ENCODE measurements around the gene PAGR1. TPM values are rescaled to one million over a fixed set of nuclear protein-coding genes. Genes with fewer than 3 reads are reported as not detected.

Gene PAGR1
- total and polyA plus RNA-seq, 10 of the 15 experiments (the other 5 are each of a cell fraction or from before 2014, with no cell fraction given), result 1.1 to 57.7 (median 23.4) TPM

DNA sequence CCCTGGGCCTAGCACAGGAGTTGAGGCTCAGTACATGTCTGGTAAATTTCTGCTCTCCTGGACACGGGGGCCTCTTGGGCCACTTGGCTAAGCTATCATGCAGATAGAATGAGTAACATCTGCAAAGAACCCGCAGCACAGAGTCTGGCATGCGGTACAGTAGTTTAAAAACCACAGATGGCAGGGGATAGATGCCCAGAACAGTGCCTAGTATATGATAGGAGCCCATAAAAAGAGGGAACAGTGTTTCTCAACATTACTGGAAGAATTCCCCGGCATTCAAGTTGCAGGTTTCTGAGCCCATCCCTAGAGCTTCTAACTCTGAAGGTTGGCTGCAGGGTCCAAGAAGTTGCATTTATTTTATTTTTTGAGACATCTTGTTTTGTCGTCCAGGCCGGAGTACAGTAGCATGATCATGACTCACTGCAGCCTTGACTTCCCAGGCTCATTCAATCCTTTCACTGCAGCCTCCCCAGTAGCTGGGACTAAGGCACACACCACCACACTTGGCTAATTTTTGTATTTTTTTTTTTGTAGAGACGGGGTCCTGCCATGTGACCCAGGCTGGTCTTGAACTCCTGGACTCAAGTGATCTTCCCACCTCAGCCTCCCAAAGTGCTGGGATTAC, 41.3 kb downstream of the PAGR1 start:
- DNase-seq (ENCODE audit: low read depth, low spot score) (no peak), ATAC-seq (no peak), FAIRE-seq (no peak)
- Histone ChIP-seq H3K79me2 (ENCODE audit: control insufficient read depth, insufficient read depth, low read length) (no peaks in the 10 kb centered on the region), H3K27ac (ENCODE audit: control insufficient read depth, insufficient read depth) (no peak overlapping the region), H3K4me2 (ENCODE audit: control insufficient read depth, insufficient read depth) (no peak overlapping the region), H3K4me3 (no peak overlapping the region), H3K36me3 (ENCODE audit: control insufficient read depth in 2 of 2, insufficient read depth in 2 of 2, low read length in 1 of 2) (peaks cover 0 to 3% of the 10 kb centered on the region in 2 experiments; a peak in 2 of 4 replicates), H3K9ac (ENCODE audit: control insufficient read depth, insufficient read depth, low read length) (no peak overlapping the region), H3K4me1 (ENCODE audit: control insufficient read depth, insufficient read depth, low read length) (no peaks in the 10 kb centered on the region), H3K27me3 (replicated peaks in 1 of 2; ENCODE audit: control insufficient read depth in 2 of 2, insufficient read depth in 2 of 2, low read length in 1 of 2) (no peaks in the 10 kb centered on the region), H2AFZ (ENCODE audit: control insufficient read depth, low read depth, low read length) (no peak overlapping the region), H3K9me3 (replicated peaks; ENCODE audit: control insufficient read depth, insufficient read depth, low read length) (no peaks in the 10 kb centered on the region), H4K20me1 (ENCODE audit: control insufficient read depth, insufficient read depth) (no peaks in the 10 kb centered on the region)
- in situ Hi-C loops (cut with MboI), result no loop called here
- intact Hi-C loops (cut with micrococcal nuclease; ENCODE audit: unreplicated experiment), result no loop called here
- TF ChIP-seq, protein P1, sequence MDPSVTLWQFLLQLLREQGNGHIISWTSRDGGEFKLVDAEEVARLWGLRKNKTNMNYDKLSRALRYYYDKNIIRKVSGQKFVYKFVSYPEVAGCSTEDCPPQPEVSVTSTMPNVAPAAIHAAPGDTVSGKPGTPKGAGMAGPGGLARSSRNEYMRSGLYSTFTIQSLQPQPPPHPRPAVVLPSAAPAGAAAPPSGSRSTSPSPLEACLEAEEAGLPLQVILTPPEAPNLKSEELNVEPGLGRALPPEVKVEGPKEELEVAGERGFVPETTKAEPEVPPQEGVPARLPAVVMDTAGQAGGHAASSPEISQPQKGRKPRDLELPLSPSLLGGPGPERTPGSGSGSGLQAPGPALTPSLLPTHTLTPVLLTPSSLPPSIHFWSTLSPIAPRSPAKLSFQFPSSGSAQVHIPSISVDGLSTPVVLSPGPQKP (IDR thresholded peaks at IDR 0.05; ENCODE audit: low read depth, low read length), result no peak
- POLR2A ChIA-PET, result interaction anchor here (0.6 kb wide), 1 partner anchor 888 kb away, joined by 3 read pairs; no protein-coding TSS in a partner anchor
- SMC1A ChIA-PET (ENCODE audit: uncharacterized antibody, unreplicated experiment), result interaction anchor here (0.6 to 1.1 kb wide), 2 partner anchors 34 to 119 kb away, joined by 3 read pairs; no protein-coding TSS in a partner anchor
- RAD21 ChIA-PET (ENCODE audit: unreplicated experiment), result no interaction called here
- CTCF ChIA-PET, result interaction anchor here (0.6 to 1.9 kb wide), 2 partner anchors 9 to 33 kb away, joined by 3 to 11 read pairs; no protein-coding TSS in a partner anchor
- BruUV-seq (replicated peaks), result no TSS peak
- WGBS (ENCODE audit: insufficient coverage, insufficient replicate concordance, low lambda C conversion rate, missing lambda C conversion rate), result 81% methylated on average over 7 of the region's 7 CpGs

DNA sequence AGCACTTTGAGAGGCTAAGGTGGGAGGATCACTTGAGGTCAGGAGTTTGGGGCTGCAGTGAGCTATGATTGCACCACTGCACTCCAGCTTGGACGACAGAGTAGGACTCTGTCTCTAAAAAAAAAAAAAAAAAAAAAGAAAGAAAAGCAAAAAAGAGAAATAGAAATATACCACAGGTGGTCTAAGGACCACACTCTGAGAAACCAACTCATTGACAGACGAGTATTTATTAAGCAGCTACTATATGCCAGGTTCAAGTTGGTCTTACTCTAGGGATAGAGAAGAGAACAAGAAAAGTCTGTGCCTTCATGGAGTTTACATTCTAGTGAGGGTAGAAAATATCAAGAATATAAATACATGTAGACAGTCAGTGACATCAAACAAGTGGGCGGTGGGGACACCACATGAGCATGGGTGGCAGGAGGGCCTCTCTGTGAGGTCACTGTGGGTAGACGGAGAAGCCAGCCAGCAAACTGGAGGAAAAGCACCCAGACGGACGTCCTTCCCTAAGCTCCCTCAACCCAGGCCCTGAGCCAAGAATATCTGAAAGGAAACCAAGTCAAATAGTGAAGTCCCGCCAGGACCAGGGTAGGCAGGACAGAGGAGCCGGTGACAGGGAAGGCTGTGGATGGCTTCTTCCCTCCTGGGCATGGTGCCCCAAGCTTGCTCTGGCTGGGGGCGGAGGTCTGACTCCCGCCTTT, 42.3 kb downstream of the PAGR1 start:
- no peak overlapping the region for H3K27ac ChIP-seq (ENCODE audit: control insufficient read depth, insufficient read depth)
- POLR2A ChIA-PET, result interaction anchor here (0.6 kb wide), 1 partner anchor 889 kb away, joined by 3 read pairs; no protein-coding TSS in a partner anchor
- ATAC-seq, result no peak
- WGBS (ENCODE audit: insufficient coverage, insufficient replicate concordance, low lambda C conversion rate, missing lambda C conversion rate), result 94% methylated on average over 9 of the region's 10 CpGs
- no peak overlapping the region for H3K9ac ChIP-seq (ENCODE audit: control insufficient read depth, insufficient read depth, low read length)
- H4K20me1 ChIP-seq (ENCODE audit: control insufficient read depth, insufficient read depth), result no peaks in the 10 kb centered on the region
- intact Hi-C loops (cut with micrococcal nuclease; ENCODE audit: unreplicated experiment) (no loop called here), in situ Hi-C loops (cut with MboI) (no loop called here)
- no peaks in the 10 kb centered on the region for H3K9me3 ChIP-seq (replicated peaks; ENCODE audit: control insufficient read depth, insufficient read depth, low read length)
- H3K4me3 ChIP-seq, result no peak overlapping the region
- no peaks in the 10 kb centered on the region for H3K4me1 ChIP-seq (ENCODE audit: control insufficient read depth, insufficient read depth, low read length)
- H3K4me2 ChIP-seq (ENCODE audit: control insufficient read depth, insufficient read depth), result no peak overlapping the region
- H2AFZ ChIP-seq (ENCODE audit: control insufficient read depth, low read depth, low read length), result no peak overlapping the region
- TF ChIP-seq JUND (IDR thresholded peaks at IDR 0.05; ENCODE audit: low read depth, low read length) (no peak), RB1 (IDR thresholded peaks at IDR 0.05; ENCODE audit: borderline replicate concordance) (no peak), WRNIP1 (IDR thresholded peaks at IDR 0.05; ENCODE audit: borderline replicate concordance, low read depth, low read length) (no peak), KDM1A (IDR thresholded peaks at IDR 0.05; ENCODE audit: borderline replicate concordance) (no peak)
- no peaks in the 10 kb centered on the region for H3K27me3 ChIP-seq (replicated peaks in 1 of 2; ENCODE audit: control insufficient read depth in 2 of 2, insufficient read depth in 2 of 2, low read length in 1 of 2)
- H3K36me3 ChIP-seq (ENCODE audit: control insufficient read depth in 2 of 2, insufficient read depth in 2 of 2, low read length in 1 of 2), result peaks cover 0 to 3% of the 10 kb centered on the region in 2 experiments; a peak in 2 of 4 replicates
- CTCF ChIA-PET, result interaction anchor here (1.9 kb wide), 1 partner anchor 10 kb away, joined by 11 read pairs; no protein-coding TSS in a partner anchor
- SMC1A ChIA-PET (ENCODE audit: uncharacterized antibody, unreplicated experiment), result no interaction called here
- no peak for FAIRE-seq
- H3K79me2 ChIP-seq (ENCODE audit: control insufficient read depth, insufficient read depth, low read length), result peaks cover 7% of the 10 kb centered on the region
- BruUV-seq (replicated peaks), result no TSS peak
- no peak for DNase-seq (ENCODE audit: low read depth, low spot score)
- RAD21 ChIA-PET (ENCODE audit: unreplicated experiment), result no interaction called here
